GM18498 (cell line): ENCODE measurements around the gene CHST8.

ENCODE experiments used
- ATAC-seq: cut with Tn5 transposase; IDR thresholded peaks from one replicate; pipeline ENCODE4 v1.9.1; 2021; ENCODE audit warnings: mild to moderate bottlenecking, moderate library complexity; ENCODE audit not compliant: unreplicated experiment

The CHST8 gene

GRCh38 chr19:33713194-33713593 is 91.4 kb downstream of the CHST8 start:
- no peak for ATAC-seq

- ATAC-seq = no peak
Observed at GRCh38 chr19:33714149-33714548, 92.4 kb downstream of the CHST8 start.

GRCh38 chr19:33715462-33715861 is 93.7 kb downstream of the CHST8 start:
- ATAC-seq = no peak

- ATAC-seq = no peak
Observed at GRCh38 chr19:33717878-33718277, 96.1 kb downstream of the CHST8 start.

- ATAC-seq = no peak
Observed at GRCh38 chr19:33718651-33719254, 97.0 kb downstream of the CHST8 start.

- no peak for ATAC-seq
Observed at GRCh38 chr19:33719366-33720154, 97.8 kb downstream of the CHST8 start.

GRCh38 chr19:33720155-33720493 is 98.4 kb downstream of the CHST8 start:
- no peak for ATAC-seq

- ATAC-seq = no peak
Observed at GRCh38 chr19:33720691-33721682, 99.2 kb downstream of the CHST8 start.

- ATAC-seq = no peak
Observed at GRCh38 chr19:33721735-33722297, 100.1 kb downstream of the CHST8 start.

- ATAC-seq = no peak
Observed at GRCh38 chr19:33722456-33723239, 100.9 kb downstream of the CHST8 start.

- ATAC-seq = no peak
Observed at GRCh38 chr19:33723512-33723911, 101.8 kb downstream of the CHST8 start.

GRCh38 chr19:33724021-33724720 is 102.4 kb downstream of the CHST8 start:
- no peak for ATAC-seq

- no peak for ATAC-seq
Observed at GRCh38 chr19:33724721-33725060, 102.9 kb downstream of the CHST8 start.

GRCh38 chr19:33725567-33725966 is 103.8 kb downstream of the CHST8 start:
- ATAC-seq = no peak

GRCh38 chr19:33726756-33727155 is 105.0 kb downstream of the CHST8 start:
- no peak for ATAC-seq

- ATAC-seq = no peak
Observed at GRCh38 chr19:33727331-33727998, 105.7 kb downstream of the CHST8 start.

- ATAC-seq = no peak
Observed at GRCh38 chr19:33728141-33728540, 106.4 kb downstream of the CHST8 start.

- ATAC-seq = no peak
Observed at GRCh38 chr19:33730858-33731607, 109.3 kb downstream of the CHST8 start.

- ATAC-seq = no peak
Observed at GRCh38 chr19:33731881-33732280, 110.1 kb downstream of the CHST8 start.
